A549 (cell line): ENCODE data around the gene SLC16A6. TPM values are rescaled to one million over a fixed set of nuclear protein-coding genes. Genes with fewer than 3 reads are reported as not detected.
"Not testable (repeated sequence)": the region's sequence is repeated elsewhere in the genome, so short reads cannot be mapped to it uniquely, and the experiment has no call there.

Source experiments
- ATAC-seq, 2 experiments: fragments of 200-7000 bp in 1 of 2; fragments of >200 bp in 1 of 2; cut with Nextera tagmentation in 1 of 2; cut with Tn5 transposase in 1 of 2; 3 replicates each; pipeline versions ENCODE4 v1.8.0 to v1.9.1; 2018 to 2020; ENCODE audit warnings: mild to moderate bottlenecking in 1 of 2, moderate library complexity in 1 of 2
- CTCF ChIA-PET: fragments of 300-600 bp; sonication (Branson Sonifier 250); formaldehyde crosslinking; extraction: SDS; loops from one replicate; lab custom pipeline; 2021; ENCODE audit warnings: antibody characterized with exemption, inconsistent platforms; lab: Yijun Ruan, JAX
- POLR2A ChIA-PET: fragments of 350-600 bp; formaldehyde crosslinking; extraction: SDS; loops from one replicate; lab custom pipeline; 2021; ENCODE audit warnings: antibody characterized with exemption, inconsistent platforms; lab: Yijun Ruan, JAX
- DNase-seq, 2 experiments: peaks; one replicate each; pipeline versions ENCODE4 v3.0.0 to v3.0.0-alpha.2; 2011 to 2016; ENCODE audit warnings: low read depth in 1 of 2, low spot score in 1 of 2
- FAIRE-seq: peaks from 2 replicates; lab custom pipeline; 2011; peaks lifted over from hg19 to GRCh38; lab: Jason Lieb, UNC
- H3K27ac ChIP-seq, 2 experiments: fragments of >200 bp; sonication (Bioruptor Twin); formaldehyde crosslinking; 3 replicates each; pipeline ENCODE4 v1.5.1; 2016 to 2017
- H3K4me1 ChIP-seq: fragments of >200 bp; sonication (Bioruptor Twin); formaldehyde crosslinking; 3 replicates; pipeline ENCODE4 v1.6.1; 2016
- H3K4me2 ChIP-seq: fragments of >200 bp; sonication (Bioruptor Twin); formaldehyde crosslinking; 3 replicates; pipeline ENCODE4 v1.6.1; 2016
- H3K4me3 ChIP-seq: fragments of >200 bp; sonication (Bioruptor Twin); formaldehyde crosslinking; 3 replicates; pipeline ENCODE4 v1.5.1; 2016
- H3K9me3 ChIP-seq: fragments of >200 bp; sonication (Bioruptor Twin); formaldehyde crosslinking; 3 replicates; pipeline ENCODE4 v1.6.1; 2016
- CBX8 ChIP-seq: fragments of 200-600 bp; sonication (generic); IDR thresholded peaks from 2 replicates; pipeline ENCODE4 v1.6.1; 2016
- CEBPB ChIP-seq, 2 experiments: fragments of >200 bp in 1 of 2; sonication (Bioruptor Twin) in 1 of 2; formaldehyde crosslinking in 1 of 2; IDR thresholded peaks; 2 replicates each; pipeline ENCODE4 v1.6.1; 2012 to 2016
- FOSB ChIP-seq: fragments of 250-450 bp; sonication (Bioruptor Pico); IDR thresholded peaks from 2 replicates; pipeline ENCODE4 v1.5.0; 2020; ENCODE audit warnings: mild to moderate bottlenecking, moderate library complexity
- FOSL2 ChIP-seq, 2 experiments: fragments of 450-650 bp in 1 of 2; fragments of >200 bp in 1 of 2; sonication (Bioruptor Twin) in 1 of 2; formaldehyde crosslinking; IDR thresholded peaks; 2 replicates each; pipeline versions ENCODE4 v1.5.0 to v1.6.1; 2016 to 2020; ENCODE audit warnings: mild to moderate bottlenecking in 1 of 2, moderate library complexity in 1 of 2
- FOXS1 ChIP-seq: fragments of 250-450 bp; sonication (Bioruptor Pico); IDR thresholded peaks from 2 replicates; pipeline ENCODE4 v1.5.0; 2020; ENCODE audit warnings: mild to moderate bottlenecking, moderate library complexity
- HOXB5 ChIP-seq: fragments of 250-450 bp; sonication (Bioruptor Pico); IDR thresholded peaks from 2 replicates; pipeline ENCODE4 v1.5.0; 2020; ENCODE audit warnings: mild to moderate bottlenecking, moderate library complexity
- JUN ChIP-seq, 2 experiments: fragments of >200 bp; sonication (Bioruptor Twin); formaldehyde crosslinking; IDR thresholded peaks; 2 replicates in 1 of 2; 3 replicates in 1 of 2; pipeline ENCODE4 v1.6.1; 2016 to 2017
- MAFK ChIP-seq: fragments of 450-650 bp; IDR thresholded peaks from 2 replicates; pipeline ENCODE4 v1.6.1; 2014; ENCODE audit not compliant: partially characterized antibody
- MYC ChIP-seq: IDR thresholded peaks from 2 replicates; pipeline ENCODE4 v1.6.1; 2012; ENCODE audit warnings: mild to moderate bottlenecking, inconsistent platforms, low read length, improper control_type of control experiment, borderline replicate concordance
- NFE2L2 ChIP-seq: fragments of 150-350 bp; conservative IDR thresholded peaks from 2 replicates; pipeline ENCODE4 v1.6.1; 2014; ENCODE audit warnings: low read length
- NPAS2 ChIP-seq: fragments of 250-450 bp; sonication (Bioruptor Pico); IDR thresholded peaks from 2 replicates; pipeline ENCODE4 v1.8.0; 2022; ENCODE audit warnings: mild to moderate bottlenecking, moderate library complexity, borderline replicate concordance
- POLR2A ChIP-seq: IDR thresholded peaks from 2 replicates; pipeline ENCODE4 v1.6.1; 2012; ENCODE audit warnings: mild to moderate bottlenecking, low read length
- RFX5 ChIP-seq: fragments of 450-650 bp; IDR thresholded peaks from 2 replicates; pipeline ENCODE4 v1.7.1; 2014; ENCODE audit warnings: antibody characterized with exemption, mild to moderate bottlenecking, moderate library complexity
- SMC3 ChIP-seq: fragments of >200 bp; sonication (Bioruptor Twin); formaldehyde crosslinking; IDR thresholded peaks from 3 replicates; pipeline ENCODE4 v1.6.1; 2018; ENCODE audit warnings: inconsistent platforms
- ZC3H11A ChIP-seq: fragments of 450-650 bp; IDR thresholded peaks from 2 replicates; pipeline ENCODE4 v1.6.1; 2014; ENCODE audit warnings: antibody characterized with exemption, mild to moderate bottlenecking
- WGBS: methylation state at CpG from one replicate; pipeline ENCODE4 v1.1.6; 2017; ENCODE audit errors: missing lambda C conversion rate; 5-methylcytosine and 5-hydroxymethylcytosine counted together
- polyA plus RNA-seq, 4 experiments: library from polyadenylated mRNA; depleted of rRNA in 3 of 4; stranded (reverse); fragments of >200 nt; fragmentation: RNase III in 1 of 4; extraction: RNeasy Plus Mini Kit Qiagen cat#74134 plus additional on column Dnase treatment in 1 of 4; gene quantifications; 2 replicates in 3 of 4; 3 replicates in 1 of 4; pipeline ENCODE4 v1.2.3, GENCODE V29; 2011 to 2017
- TF ChIP-seq, protein P1 (sequence below): fragments of 150-350 bp; IDR thresholded peaks from 2 replicates; pipeline ENCODE4 v1.6.1; 2014; ENCODE audit warnings: low read depth, mild to moderate bottlenecking, low read length
- TF ChIP-seq, protein P2 (sequence below): fragments of 450-650 bp; IDR thresholded peaks from 2 replicates; pipeline ENCODE4 v1.6.1; 2014; ENCODE audit warnings: antibody characterized with exemption

Gene SLC16A6
- polyA plus RNA-seq, 2 of the 4 experiments (the other 2 are of a cell fraction) = 0.17 to 0.52 TPM

DNA sequence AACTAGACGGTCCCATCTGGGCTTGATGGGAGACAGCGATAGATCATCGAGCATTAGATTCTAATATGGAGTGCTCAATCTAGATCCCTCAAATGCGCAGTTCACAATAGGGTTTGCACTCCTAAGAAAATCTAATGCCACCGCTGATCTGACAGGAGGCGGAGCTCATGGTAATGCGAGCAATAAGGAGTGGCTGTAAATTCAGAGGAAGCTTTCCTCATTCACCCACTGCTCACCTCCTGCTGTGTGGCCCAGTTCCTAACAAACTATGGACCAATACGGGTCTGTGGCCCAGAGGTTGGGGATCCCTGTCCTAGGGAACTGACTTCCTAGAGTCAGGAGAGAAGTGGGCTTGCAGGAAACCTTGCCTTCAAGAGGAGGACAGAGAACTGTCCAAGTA lies 68.3 kb downstream of the SLC16A6 start:
- H3K9me3 ChIP-seq = no peaks in the 10 kb centered on the region
- TF ChIP-seq NFE2L2 (no peak), FOSB (CRISPR knock-in tag) (no peak), FOSL2 (IDR thresholded peaks at IDR 0.05) (no peak), FOSL2 (CRISPR knock-in tag; IDR thresholded peaks at IDR 0.05) (no peak)
- TF ChIP-seq, all 56 proteins: peak for 0
- Histone ChIP-seq H3K4me2 (no peak overlapping the region), H3K4me1 (no peaks in the 10 kb centered on the region), H3K4me3 (no peak overlapping the region), H3K27ac (no peak overlapping the region)
- ChIA-PET POLR2A (no interaction called here), CTCF (interaction anchor here (0.7 to 2.4 kb wide), 3 partner anchors 22 to 803 kb away, joined by 3 to 9 read pairs (median 5); no protein-coding TSS in a partner anchor)
- 67% methylated on average over 8 of the region's 8 CpGs for WGBS
- DNase-seq (no peak), ATAC-seq (no peak), FAIRE-seq (no peak)

DNA sequence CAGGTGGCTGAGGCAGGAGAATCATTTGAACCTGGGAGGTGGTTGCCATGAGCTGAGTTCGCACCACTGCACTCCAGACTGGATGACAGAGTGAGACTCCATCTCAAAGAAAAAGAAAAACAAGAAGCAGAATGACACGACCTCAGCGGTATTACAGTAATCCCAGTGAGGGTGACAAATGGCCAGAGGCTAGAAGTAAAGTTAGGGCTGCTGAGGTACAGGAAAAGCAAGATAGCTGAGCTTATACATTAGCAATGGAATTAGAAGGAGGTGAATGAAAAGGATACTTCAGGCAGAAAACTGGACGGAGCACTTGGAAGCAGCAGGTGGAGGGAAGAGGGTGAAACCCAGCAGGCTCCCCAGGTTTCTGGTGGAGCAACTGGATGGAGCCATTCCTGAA lies 69.1 kb downstream of the SLC16A6 start:
- CTCF ChIA-PET = interaction anchor here (1.2 to 2.4 kb wide), 3 partner anchors 8 to 49 kb away, joined by 3 to 9 read pairs (median 5); no protein-coding TSS in a partner anchor
- ATAC-seq = 0 out of 6 replicates have a peak, but pooled peaks of 1 of the 2 experiments have one; percentile 43

DNA sequence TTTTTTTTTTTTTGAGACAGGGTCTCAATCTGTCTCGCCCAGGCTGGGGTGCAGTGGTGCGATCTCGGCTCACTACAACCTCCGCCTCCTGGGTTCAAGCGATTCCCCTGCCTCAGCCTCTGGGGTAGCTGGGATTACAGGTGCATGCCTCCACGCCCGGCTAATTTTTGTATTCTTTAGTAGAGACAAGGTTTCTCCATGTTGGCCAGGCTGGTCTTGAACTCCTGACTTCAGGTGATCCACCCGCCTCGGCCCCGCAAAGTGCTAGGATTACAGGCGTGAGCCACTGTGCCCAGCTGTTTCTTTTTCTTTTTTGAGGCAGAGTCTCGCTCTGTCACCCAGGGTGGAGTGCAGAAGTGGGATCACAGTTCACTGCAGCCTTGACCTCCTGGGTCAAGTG lies 70.1 kb downstream of the SLC16A6 start:
- DNase-seq, POLR2A ChIA-PET, H3K4me3 ChIP-seq, H3K4me2 ChIP-seq, FAIRE-seq, H3K4me1 ChIP-seq, ATAC-seq, H3K9me3 ChIP-seq, H3K27ac ChIP-seq: not testable (repeated sequence)
- CTCF ChIA-PET = interaction anchor here (0.5 to 2.4 kb wide), 2 partner anchors 19 to 48 kb away, joined by 3 to 9 read pairs; no protein-coding TSS in a partner anchor
- WGBS = 89% methylated on average over 12 of the region's 12 CpGs

More for the DNA sequence above, 69.1 kb downstream of the SLC16A6 start:
- no peak overlapping the region for H3K4me3 ChIP-seq
- no peaks in the 10 kb centered on the region for H3K9me3 ChIP-seq
- TF ChIP-seq CEBPB (IDR thresholded peaks at IDR 0.05) (no peak), RFX5 (no peak), HOXB5 (CRISPR knock-in tag) (no peak), POLR2A (no peak), NFE2L2 (no peak), JUN (IDR thresholded peaks at IDR 0.05) (no peak), FOXS1 (CRISPR knock-in tag) (no peak), MYC (no peak), CBX8 (no peak), ZC3H11A (no peak), SMC3 (no peak), MAFK (no peak), NPAS2 (no peak)
- TF ChIP-seq, protein P1, sequence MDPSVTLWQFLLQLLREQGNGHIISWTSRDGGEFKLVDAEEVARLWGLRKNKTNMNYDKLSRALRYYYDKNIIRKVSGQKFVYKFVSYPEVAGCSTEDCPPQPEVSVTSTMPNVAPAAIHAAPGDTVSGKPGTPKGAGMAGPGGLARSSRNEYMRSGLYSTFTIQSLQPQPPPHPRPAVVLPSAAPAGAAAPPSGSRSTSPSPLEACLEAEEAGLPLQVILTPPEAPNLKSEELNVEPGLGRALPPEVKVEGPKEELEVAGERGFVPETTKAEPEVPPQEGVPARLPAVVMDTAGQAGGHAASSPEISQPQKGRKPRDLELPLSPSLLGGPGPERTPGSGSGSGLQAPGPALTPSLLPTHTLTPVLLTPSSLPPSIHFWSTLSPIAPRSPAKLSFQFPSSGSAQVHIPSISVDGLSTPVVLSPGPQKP = no peak
- TF ChIP-seq, protein P2, sequence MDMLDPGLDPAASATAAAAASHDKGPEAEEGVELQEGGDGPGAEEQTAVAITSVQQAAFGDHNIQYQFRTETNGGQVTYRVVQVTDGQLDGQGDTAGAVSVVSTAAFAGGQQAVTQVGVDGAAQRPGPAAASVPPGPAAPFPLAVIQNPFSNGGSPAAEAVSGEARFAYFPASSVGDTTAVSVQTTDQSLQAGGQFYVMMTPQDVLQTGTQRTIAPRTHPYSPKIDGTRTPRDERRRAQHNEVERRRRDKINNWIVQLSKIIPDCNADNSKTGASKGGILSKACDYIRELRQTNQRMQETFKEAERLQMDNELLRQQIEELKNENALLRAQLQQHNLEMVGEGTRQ = no peak
- POLR2A ChIA-PET = no interaction called here
- WGBS = 66% methylated on average over 4 of the region's 4 CpGs
- FAIRE-seq (no peak), DNase-seq (no peak)
- H3K4me2 ChIP-seq = no peak overlapping the region
- no peak overlapping the region for H3K27ac ChIP-seq
- H3K4me1 ChIP-seq = no peaks in the 10 kb centered on the region

DNA sequence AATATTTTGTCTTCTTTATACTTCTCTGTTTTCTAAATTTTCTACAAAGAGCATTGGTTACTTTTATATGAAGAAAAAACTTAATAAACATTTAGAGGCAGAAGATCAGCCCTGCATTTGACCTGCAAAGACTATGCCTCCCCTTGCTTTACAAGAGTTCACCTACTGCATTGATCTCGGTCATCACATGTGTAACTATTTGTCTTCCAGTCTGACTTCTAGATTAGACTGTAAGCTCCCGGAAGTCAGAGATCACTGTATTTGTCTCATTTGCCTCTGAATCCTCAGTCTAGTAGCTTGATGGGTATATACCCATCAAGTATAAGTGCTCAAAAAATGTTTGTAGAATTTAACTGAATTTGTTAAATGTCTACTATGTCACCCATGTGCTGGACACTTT lies 70.7 kb downstream of the SLC16A6 start:
- H3K9me3 ChIP-seq, H3K4me3 ChIP-seq, H3K27ac ChIP-seq, ATAC-seq, H3K4me1 ChIP-seq, H3K4me2 ChIP-seq, POLR2A ChIA-PET, DNase-seq: not testable (repeated sequence)
- CTCF ChIA-PET = interaction anchor here (0.7 to 1.7 kb wide), 3 partner anchors 12 to 36 kb away, joined by 3 to 5 read pairs (median 3); no protein-coding TSS in a partner anchor
- WGBS = 74% methylated on average over 2 of the region's 2 CpGs
- peak; percentile 54 for FAIRE-seq

DNA sequence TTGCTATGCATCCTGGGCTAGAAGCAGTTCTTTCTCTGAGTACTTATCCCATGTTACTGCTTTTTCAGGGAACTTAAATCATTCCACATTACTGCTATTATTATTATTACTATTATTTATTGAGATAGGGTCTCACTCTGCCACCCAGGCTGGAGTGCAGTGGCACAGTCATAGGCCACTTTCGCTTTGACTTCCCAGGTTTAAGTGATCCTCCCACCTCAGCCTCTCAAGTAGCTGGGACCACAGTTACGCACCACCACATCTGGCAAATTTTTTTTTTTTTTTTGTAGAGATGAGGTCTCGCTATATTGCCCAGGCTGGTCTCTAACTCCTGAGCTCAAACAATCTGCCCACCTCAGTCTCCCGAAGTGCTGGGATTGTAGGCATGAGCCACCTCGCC lies 71.5 kb downstream of the SLC16A6 start:
- H3K9me3 ChIP-seq, FAIRE-seq, H3K4me2 ChIP-seq, H3K27ac ChIP-seq, H3K4me1 ChIP-seq, H3K4me3 ChIP-seq, ATAC-seq, POLR2A ChIA-PET, DNase-seq: not testable (repeated sequence)
- CTCF ChIA-PET = interaction anchor here (0.7 to 1.7 kb wide), 4 partner anchors 11 to 37 kb away, joined by 3 to 7 read pairs (median 4); no protein-coding TSS in a partner anchor
- 83% methylated on average over 5 of the region's 5 CpGs for WGBS
